GM12874 (cell line): ENCODE measurements around the gene CAMLG.

Source experiments
- TF ChIP-seq, protein P1 (sequence below): IDR thresholded peaks from 2 replicates; pipeline ENCODE4 v1.5.1; 2011; ENCODE audit warnings: low read depth, mild to moderate bottlenecking, control low read depth, low read length, moderate library complexity; ENCODE audit not compliant: insufficient read depth

The CAMLG gene

GRCh38 chr5:134735243-134735642 lies 3.1 kb upstream of the CAMLG start:
- TF ChIP-seq, protein P1, sequence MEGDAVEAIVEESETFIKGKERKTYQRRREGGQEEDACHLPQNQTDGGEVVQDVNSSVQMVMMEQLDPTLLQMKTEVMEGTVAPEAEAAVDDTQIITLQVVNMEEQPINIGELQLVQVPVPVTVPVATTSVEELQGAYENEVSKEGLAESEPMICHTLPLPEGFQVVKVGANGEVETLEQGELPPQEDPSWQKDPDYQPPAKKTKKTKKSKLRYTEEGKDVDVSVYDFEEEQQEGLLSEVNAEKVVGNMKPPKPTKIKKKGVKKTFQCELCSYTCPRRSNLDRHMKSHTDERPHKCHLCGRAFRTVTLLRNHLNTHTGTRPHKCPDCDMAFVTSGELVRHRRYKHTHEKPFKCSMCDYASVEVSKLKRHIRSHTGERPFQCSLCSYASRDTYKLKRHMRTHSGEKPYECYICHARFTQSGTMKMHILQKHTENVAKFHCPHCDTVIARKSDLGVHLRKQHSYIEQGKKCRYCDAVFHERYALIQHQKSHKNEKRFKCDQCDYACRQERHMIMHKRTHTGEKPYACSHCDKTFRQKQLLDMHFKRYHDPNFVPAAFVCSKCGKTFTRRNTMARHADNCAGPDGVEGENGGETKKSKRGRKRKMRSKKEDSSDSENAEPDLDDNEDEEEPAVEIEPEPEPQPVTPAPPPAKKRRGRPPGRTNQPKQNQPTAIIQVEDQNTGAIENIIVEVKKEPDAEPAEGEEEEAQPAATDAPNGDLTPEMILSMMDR = no peak

GRCh38 chr5:134736173-134736812 lies 2.1 kb upstream of the CAMLG start:
- TF ChIP-seq, protein P1 = no peak

- TF ChIP-seq, protein P1 = no peak
Measured at GRCh38 chr5:134738963-134739661, 764 bp downstream of the CAMLG start.

GRCh38 chr5:134741052-134741451 lies 2.7 kb downstream of the CAMLG start:
- TF ChIP-seq, protein P1 = no peak

DNA sequence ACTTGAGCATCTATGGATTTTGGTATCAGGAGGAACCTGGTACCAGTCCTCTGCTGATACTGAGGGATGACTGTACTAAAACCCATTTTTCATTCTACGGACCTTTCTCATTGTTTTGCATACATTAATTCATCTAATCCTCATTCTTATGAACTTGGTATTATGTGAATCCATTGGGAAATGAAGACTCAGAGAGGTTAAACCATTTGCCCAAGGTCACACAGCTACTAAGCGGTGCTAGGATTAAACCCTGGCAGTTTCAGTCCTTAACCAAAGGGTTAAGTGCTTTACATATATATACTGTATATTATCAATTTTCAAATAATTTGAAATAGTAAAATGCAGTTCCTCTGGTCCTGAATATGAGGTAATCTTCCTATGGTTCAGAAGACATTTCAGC lies 3.8 kb downstream of the CAMLG start:
- TF ChIP-seq, protein P1 = no peak

DNA sequence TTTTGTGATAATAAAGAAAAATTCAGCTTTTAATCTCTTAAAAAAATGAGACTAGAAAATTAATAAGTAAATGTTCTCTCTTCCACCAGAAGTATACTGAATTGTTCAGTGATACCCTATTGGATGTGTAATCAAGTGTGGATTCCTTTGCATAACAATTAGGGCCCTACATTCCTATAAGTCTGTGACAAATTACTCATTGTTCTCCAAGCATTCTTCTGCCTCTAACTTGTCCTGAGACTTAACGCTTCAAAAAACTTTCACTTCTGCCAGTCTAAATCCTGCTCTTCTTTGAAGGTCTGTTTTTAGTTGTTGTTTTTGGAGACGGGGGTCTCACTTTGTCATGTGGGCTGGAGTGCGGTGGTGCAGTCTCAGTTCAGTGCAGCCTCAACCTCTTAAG lies 11.1 kb downstream of the CAMLG start:
- TF ChIP-seq, protein P1 = no peak

DNA sequence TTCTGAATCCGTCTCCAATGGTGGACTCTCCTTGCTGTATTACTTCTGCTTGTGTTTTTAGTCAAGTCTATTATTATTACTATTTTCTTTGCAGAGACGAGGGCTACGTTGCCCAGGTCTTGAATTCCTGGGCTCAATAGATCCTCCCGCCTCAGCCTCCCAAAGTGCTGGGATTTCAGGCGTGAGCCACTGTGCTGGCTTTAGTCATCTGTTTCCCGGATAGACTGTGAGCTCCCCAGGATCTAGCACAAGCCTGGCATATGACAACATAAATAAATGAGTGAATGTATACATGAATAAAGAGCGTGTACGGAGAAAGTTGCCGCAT lies 19.8 kb downstream of the CAMLG start:
- TF ChIP-seq, protein P1 = no peak
